Measurements from ENCODE around the gene NKX6-2.
"Not testable (repeated sequence)": the region's sequence is repeated elsewhere in the genome, so short reads cannot be mapped to it uniquely, and the experiment has no call there.

Gene NKX6-2

GRCh38 chr10:132744839-132745238, 41.1 kb downstream of the NKX6-2 start:
- H3K9me2 ChIP-seq (ENCODE audit: low read depth, low read length), result no peaks in the 10 kb centered on the region
- no peak overlapping the region for H3K27ac ChIP-seq (ENCODE audit: low read depth, low read length, poor library complexity, severe bottlenecking)
- no peaks in the 10 kb centered on the region for H3K79me2 ChIP-seq (ENCODE audit: insufficient read depth, low read length)
- H2AFZ ChIP-seq (ENCODE audit: low read length), result no peak overlapping the region
- no peak overlapping the region for H3K4me2 ChIP-seq (ENCODE audit: low read length)
- no peaks in the 10 kb centered on the region for H3K36me3 ChIP-seq (ENCODE audit: insufficient read depth, low read length)
- H3F3A ChIP-seq (ENCODE audit: insufficient read depth, low read length), result no peaks in the 10 kb centered on the region
- TF ChIP-seq CTCF (IDR thresholded peaks at IDR 0.05; ENCODE audit: low read length), result no peak
- no peak for TF ChIP-seq EZH2 (IDR thresholded peaks at IDR 0.05; ENCODE audit: borderline replicate concordance, low read length)
- no peak overlapping the region for H3K4me3 ChIP-seq (ENCODE audit: low read depth, low read length, poor library complexity, severe bottlenecking)
- no peak overlapping the region for H3K9ac ChIP-seq (ENCODE audit: low read length)
- H3K9me3 ChIP-seq (ENCODE audit: low read length), result no peaks in the 10 kb centered on the region
- no peaks in the 10 kb centered on the region for H4K20me1 ChIP-seq (ENCODE audit: insufficient read depth, low read length)
- H3K27me3 ChIP-seq (ENCODE audit: insufficient read depth, low read length), result no peaks in the 10 kb centered on the region; the same call in 1 of the 2 replicates
- H3K4me1 ChIP-seq (ENCODE audit: insufficient read depth, low read length, severe bottlenecking), result no peaks in the 10 kb centered on the region

GRCh38 chr10:132743925-132744490, 41.9 kb downstream of the NKX6-2 start:
- no peaks in the 10 kb centered on the region for H3K4me1 ChIP-seq (ENCODE audit: insufficient read depth, low read length, severe bottlenecking)
- H3K9ac ChIP-seq (ENCODE audit: low read length), result no peak overlapping the region
- no peak overlapping the region for H3K27ac ChIP-seq (ENCODE audit: low read depth, low read length, poor library complexity, severe bottlenecking)
- no peaks in the 10 kb centered on the region for H3F3A ChIP-seq (ENCODE audit: insufficient read depth, low read length)
- H2AFZ ChIP-seq (ENCODE audit: low read length), result no peak overlapping the region
- no peaks in the 10 kb centered on the region for H3K79me2 ChIP-seq (ENCODE audit: insufficient read depth, low read length)
- no peak overlapping the region for H3K4me2 ChIP-seq (ENCODE audit: low read length)
- H3K4me3 ChIP-seq (ENCODE audit: low read depth, low read length, poor library complexity, severe bottlenecking), result no peak overlapping the region
- no peaks in the 10 kb centered on the region for H3K36me3 ChIP-seq (ENCODE audit: insufficient read depth, low read length)
- H3K9me2 ChIP-seq (ENCODE audit: low read depth, low read length), result no peaks in the 10 kb centered on the region
- no peaks in the 10 kb centered on the region for H3K9me3 ChIP-seq (ENCODE audit: low read length)
- TF ChIP-seq EZH2 (IDR thresholded peaks at IDR 0.05; ENCODE audit: borderline replicate concordance, low read length) (no peak), CTCF (IDR thresholded peaks at IDR 0.05; ENCODE audit: low read length) (no peak)
- H3K27me3 ChIP-seq (ENCODE audit: insufficient read depth, low read length), result no peaks in the 10 kb centered on the region
- H4K20me1 ChIP-seq (ENCODE audit: insufficient read depth, low read length), result no peaks in the 10 kb centered on the region

GRCh38 chr10:132743196-132743924, 42.6 kb downstream of the NKX6-2 start:
- not testable (repeated sequence) for H3K79me2 ChIP-seq (ENCODE audit: insufficient read depth, low read length); H3K9me3 ChIP-seq (ENCODE audit: low read length); H3K4me1 ChIP-seq (ENCODE audit: insufficient read depth, low read length, severe bottlenecking); H3F3A ChIP-seq (ENCODE audit: insufficient read depth, low read length); H4K20me1 ChIP-seq (ENCODE audit: insufficient read depth, low read length); H3K4me2 ChIP-seq (ENCODE audit: low read length); H3K27me3 ChIP-seq (ENCODE audit: insufficient read depth, low read length); H3K9ac ChIP-seq (ENCODE audit: low read length); H3K4me3 ChIP-seq (ENCODE audit: low read depth, low read length, poor library complexity, severe bottlenecking); H3K27ac ChIP-seq (ENCODE audit: low read depth, low read length, poor library complexity, severe bottlenecking); H2AFZ ChIP-seq (ENCODE audit: low read length); H3K9me2 ChIP-seq (ENCODE audit: low read depth, low read length); H3K36me3 ChIP-seq (ENCODE audit: insufficient read depth, low read length)

- Histone ChIP-seq H3K4me3 (ENCODE audit: low read depth, low read length, poor library complexity, severe bottlenecking) (no peak overlapping the region), H3K9me2 (ENCODE audit: low read depth, low read length) (no peaks in the 10 kb centered on the region), H3K9me3 (ENCODE audit: low read length) (no peaks in the 10 kb centered on the region), H3K79me2 (ENCODE audit: insufficient read depth, low read length) (no peaks in the 10 kb centered on the region), H3K27me3 (ENCODE audit: insufficient read depth, low read length) (no peaks in the 10 kb centered on the region), H3K36me3 (ENCODE audit: insufficient read depth, low read length) (no peaks in the 10 kb centered on the region), H3K9ac (ENCODE audit: low read length) (no peak overlapping the region), H3F3A (ENCODE audit: insufficient read depth, low read length) (no peaks in the 10 kb centered on the region), H3K4me1 (ENCODE audit: insufficient read depth, low read length, severe bottlenecking) (no peaks in the 10 kb centered on the region), H4K20me1 (ENCODE audit: insufficient read depth, low read length) (no peaks in the 10 kb centered on the region), H3K4me2 (ENCODE audit: low read length) (no peak overlapping the region), H3K27ac (ENCODE audit: low read depth, low read length, poor library complexity, severe bottlenecking) (no peak overlapping the region), H2AFZ (ENCODE audit: low read length) (no peak overlapping the region)
- TF ChIP-seq EZH2 (IDR thresholded peaks at IDR 0.05; ENCODE audit: borderline replicate concordance, low read length), result no peak
- no peak for TF ChIP-seq CTCF (IDR thresholded peaks at IDR 0.05; ENCODE audit: low read length)
These were observed 43.1 kb downstream of the NKX6-2 start for GRCh38 chr10:132742837-132743194.
